DMS153 treated with DMSO at 0.1 percent for 48 hours (cell line): Measurements from ENCODE around the gene SEMA4G.
"Not testable (repeated sequence)": the region's sequence is repeated elsewhere in the genome, so short reads cannot be mapped to it uniquely, and the experiment has no call there.

ENCODE experiments used
- DNase-seq: peaks from one replicate; lab custom pipeline; 2025; ENCODE audit not compliant: unreplicated experiment; lab: John Stamatoyannopoulos, UW

SEMA4G gene

GRCh38 chr10:100970914-100971811 is 1.9 kb downstream of the SEMA4G start:
- DNase-seq, result no peak

- DNase-seq, result no peak
Measured at GRCh38 chr10:100972115-100972903, 3.0 kb downstream of the SEMA4G start.

- no peak for DNase-seq
Measured at GRCh38 chr10:100972904-100973535, 3.7 kb downstream of the SEMA4G start.

GRCh38 chr10:100975397-100975796 is 6.1 kb downstream of the SEMA4G start:
- DNase-seq, result not testable (repeated sequence)

GRCh38 chr10:100976906-100977305 is 7.6 kb downstream of the SEMA4G start:
- DNase-seq, result no peak

- no peak for DNase-seq
Measured at GRCh38 chr10:100977436-100977835, 8.1 kb downstream of the SEMA4G start.

- no peak for DNase-seq
Measured at GRCh38 chr10:100978121-100978900, 9.0 kb downstream of the SEMA4G start.

- DNase-seq, result no peak
Measured at GRCh38 chr10:100978901-100979195, 9.5 kb downstream of the SEMA4G start.

GRCh38 chr10:100979791-100980272 is 10.5 kb downstream of the SEMA4G start:
- no peak for DNase-seq

GRCh38 chr10:100980311-100980710 is 11.0 kb downstream of the SEMA4G start:
- no peak for DNase-seq

- DNase-seq, result no peak
Measured at GRCh38 chr10:100980711-100981110, 11.4 kb downstream of the SEMA4G start.

GRCh38 chr10:100981178-100981772 is 12.0 kb downstream of the SEMA4G start:
- DNase-seq, result no peak

- DNase-seq, result no peak
Measured at GRCh38 chr10:100982916-100983830, 13.9 kb downstream of the SEMA4G start.

- no peak for DNase-seq
Measured at GRCh38 chr10:100983868-100984671, 14.8 kb downstream of the SEMA4G start.

- DNase-seq, result no peak
Measured at GRCh38 chr10:100984672-100985177, 15.4 kb downstream of the SEMA4G start.

- no peak for DNase-seq
Measured at GRCh38 chr10:100985336-100985735, 16.0 kb downstream of the SEMA4G start.

- DNase-seq, result no peak
Measured at GRCh38 chr10:100986623-100986951, 17.3 kb downstream of the SEMA4G start.

GRCh38 chr10:100986952-100987684 is 17.8 kb downstream of the SEMA4G start, which contains the start of the genes MRPL43 and TWNK:
MRPL43 (minus strand) TSS chr10:100987497; CDS start chr10:100987443, 54 bp downstream.
TWNK (plus strand) TSS chr10:100987543; CDS start chr10:100988211, 668 bp downstream.
- peak; percentile 42 for DNase-seq
